D721Med (cell line): Measurements from ENCODE around the gene GJA5.

ENCODE experiments used
- DNase-seq: peaks from one replicate; pipeline ENCODE4 v3.0.0; 2011; ENCODE audit warnings: low spot score; ENCODE audit not compliant: insufficient read length
- FAIRE-seq: peaks from 2 replicates; lab custom pipeline; 2011; peaks lifted over from hg19 to GRCh38; lab: Jason Lieb, UNC
- TF ChIP-seq, protein P1 (sequence below): IDR thresholded peaks from 2 replicates; pipeline ENCODE4 v1.5.1; 2012; ENCODE audit warnings: mild to moderate bottlenecking, control low read depth; ENCODE audit not compliant: insufficient read depth; ENCODE audit errors: missing control alignments

Gene GJA5

DNA sequence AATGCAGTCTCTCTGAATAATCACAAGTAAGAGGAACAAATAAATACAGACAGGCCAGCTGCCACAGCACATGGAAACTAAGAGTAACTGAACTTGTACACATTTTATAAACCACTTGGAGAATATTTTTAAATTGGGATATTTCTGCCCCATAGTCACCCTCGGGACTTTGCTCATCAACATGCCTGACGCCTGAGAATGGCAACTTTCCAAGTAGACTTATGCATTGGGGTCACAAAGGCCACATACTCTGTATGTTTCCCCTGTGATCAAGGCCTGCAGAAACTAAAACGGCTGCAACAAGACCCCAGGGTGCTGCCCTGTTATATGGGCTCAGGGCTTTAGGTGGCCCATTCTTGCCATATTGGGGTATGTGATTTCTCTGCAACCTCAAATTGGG, 38.3 kb upstream of the GJA5 start:
- FAIRE-seq = no peak
- no peak for DNase-seq
- TF ChIP-seq, protein P1, sequence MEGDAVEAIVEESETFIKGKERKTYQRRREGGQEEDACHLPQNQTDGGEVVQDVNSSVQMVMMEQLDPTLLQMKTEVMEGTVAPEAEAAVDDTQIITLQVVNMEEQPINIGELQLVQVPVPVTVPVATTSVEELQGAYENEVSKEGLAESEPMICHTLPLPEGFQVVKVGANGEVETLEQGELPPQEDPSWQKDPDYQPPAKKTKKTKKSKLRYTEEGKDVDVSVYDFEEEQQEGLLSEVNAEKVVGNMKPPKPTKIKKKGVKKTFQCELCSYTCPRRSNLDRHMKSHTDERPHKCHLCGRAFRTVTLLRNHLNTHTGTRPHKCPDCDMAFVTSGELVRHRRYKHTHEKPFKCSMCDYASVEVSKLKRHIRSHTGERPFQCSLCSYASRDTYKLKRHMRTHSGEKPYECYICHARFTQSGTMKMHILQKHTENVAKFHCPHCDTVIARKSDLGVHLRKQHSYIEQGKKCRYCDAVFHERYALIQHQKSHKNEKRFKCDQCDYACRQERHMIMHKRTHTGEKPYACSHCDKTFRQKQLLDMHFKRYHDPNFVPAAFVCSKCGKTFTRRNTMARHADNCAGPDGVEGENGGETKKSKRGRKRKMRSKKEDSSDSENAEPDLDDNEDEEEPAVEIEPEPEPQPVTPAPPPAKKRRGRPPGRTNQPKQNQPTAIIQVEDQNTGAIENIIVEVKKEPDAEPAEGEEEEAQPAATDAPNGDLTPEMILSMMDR = no peak

DNA sequence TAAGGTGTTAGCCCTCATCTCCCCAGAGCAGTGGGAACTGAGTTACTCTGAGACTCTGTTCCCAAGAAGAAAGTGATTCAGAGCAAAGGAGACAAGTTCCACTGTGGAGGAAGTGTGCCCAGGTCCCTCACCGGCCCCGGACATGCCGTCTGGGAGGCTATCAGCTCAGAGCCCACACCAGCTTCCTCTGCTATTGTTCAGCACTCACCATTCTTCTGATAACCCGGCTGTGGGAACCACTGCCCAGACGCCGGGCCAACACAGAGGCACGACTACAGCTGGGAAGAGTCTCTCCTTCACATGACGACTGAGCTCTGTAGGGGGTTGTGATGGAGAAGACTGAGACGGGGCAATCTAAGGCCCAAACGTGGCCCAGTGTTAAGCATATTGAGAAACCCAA, 34.2 kb upstream of the GJA5 start:
- FAIRE-seq (no peak), DNase-seq (no peak)
- TF ChIP-seq, protein P1 = no peak

DNA sequence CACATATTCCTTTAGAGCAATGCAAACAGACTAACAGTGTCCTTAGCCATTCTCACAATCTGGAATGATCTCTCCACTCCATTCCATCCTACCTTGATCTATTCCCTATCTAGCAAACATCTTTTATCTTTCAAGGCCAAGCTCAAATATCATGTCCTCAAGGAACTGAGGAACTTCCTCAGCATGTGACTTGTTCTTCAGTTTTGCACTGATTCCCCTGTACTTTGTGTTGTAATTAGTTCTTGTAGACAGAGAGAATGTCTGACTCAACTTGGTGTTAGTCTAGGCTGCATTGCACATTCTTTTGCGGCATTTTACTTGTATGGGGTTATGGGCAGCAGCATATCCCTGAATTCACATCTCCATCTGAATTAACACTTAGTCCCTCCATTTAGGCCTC, 31.5 kb upstream of the GJA5 start:
- no peak for FAIRE-seq
- TF ChIP-seq, protein P1 = no peak

DNA sequence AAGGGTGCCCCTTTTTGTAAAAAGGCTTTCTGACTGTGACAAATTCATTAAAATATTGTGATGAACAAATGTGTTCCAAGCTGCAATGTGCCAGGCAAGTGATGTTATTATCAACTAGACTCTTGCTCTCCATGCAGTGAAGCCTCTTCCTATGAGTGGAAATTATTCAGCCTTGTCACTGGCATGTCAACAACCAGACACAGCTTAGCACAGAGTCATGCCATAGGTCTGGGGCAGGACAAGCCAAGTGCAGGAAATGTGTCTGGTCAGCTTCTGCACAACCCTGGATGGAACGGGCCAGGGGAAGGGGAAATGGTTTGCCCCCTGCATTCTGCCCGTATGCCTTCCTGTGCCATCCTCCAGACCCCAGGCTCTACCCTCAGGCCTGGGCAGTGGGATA, 27.4 kb upstream of the GJA5 start:
- TF ChIP-seq, protein P1 = no peak
- no peak for DNase-seq
- no peak for FAIRE-seq

More for the DNA sequence above, 31.5 kb upstream of the GJA5 start:
- DNase-seq = no peak

DNA sequence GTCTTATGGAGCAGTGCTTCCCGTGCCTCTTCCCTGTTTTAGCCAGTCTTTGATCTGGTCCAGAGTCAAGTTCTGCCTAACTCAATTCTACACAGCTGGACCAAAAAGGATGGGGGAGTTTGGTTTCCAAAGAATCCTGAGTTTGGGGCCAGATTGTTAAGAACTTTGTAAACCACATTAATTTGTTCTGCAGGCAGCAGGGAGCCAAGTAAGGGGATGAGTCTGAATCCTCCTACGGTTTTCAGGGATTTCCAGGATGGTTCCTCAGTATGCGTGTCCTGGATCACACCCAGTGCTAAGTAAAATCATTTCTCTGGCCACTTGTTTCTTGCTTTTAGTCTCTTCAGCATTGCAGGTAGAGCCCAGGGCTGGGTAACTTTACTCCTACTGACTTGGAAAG, 26.1 kb upstream of the GJA5 start:
- DNase-seq (no peak), FAIRE-seq (no peak)
- TF ChIP-seq, protein P1 = no peak

DNA sequence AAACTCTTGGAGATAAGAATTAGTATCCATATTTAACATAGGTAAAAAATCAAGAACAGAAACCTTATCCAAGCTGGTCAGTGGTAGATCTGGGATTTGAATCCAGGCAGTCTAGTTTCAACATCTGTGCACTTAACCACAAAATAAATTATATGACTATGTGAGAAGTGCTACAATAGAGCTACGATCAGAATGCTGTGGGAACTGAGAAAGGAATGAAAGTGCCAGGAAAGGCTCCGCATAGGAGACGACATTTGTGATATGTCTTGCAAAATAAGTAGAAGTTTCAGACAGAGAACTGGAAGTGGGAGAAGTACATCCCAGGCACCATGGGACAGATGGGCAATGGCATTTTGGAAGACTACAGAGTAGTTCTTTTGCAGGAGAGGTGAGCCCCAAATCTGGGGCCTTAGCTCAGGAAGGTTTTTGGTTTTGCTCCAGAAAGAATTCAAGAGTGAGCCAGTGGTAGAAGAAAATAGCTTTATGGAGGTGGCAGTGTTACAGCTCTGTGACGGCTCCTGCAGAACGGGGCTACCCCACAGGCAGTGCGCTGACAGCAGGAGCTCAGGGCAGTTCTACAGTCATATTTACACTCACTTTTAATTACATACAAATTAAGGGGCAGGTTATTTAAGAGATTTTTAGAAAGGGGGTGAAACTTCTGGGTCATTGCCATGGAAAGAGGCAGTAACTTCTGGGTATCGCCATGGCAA, 25.5 kb upstream of the GJA5 start:
- FAIRE-seq (no peak), DNase-seq (no peak)
- TF ChIP-seq, protein P1 = no peak

DNA sequence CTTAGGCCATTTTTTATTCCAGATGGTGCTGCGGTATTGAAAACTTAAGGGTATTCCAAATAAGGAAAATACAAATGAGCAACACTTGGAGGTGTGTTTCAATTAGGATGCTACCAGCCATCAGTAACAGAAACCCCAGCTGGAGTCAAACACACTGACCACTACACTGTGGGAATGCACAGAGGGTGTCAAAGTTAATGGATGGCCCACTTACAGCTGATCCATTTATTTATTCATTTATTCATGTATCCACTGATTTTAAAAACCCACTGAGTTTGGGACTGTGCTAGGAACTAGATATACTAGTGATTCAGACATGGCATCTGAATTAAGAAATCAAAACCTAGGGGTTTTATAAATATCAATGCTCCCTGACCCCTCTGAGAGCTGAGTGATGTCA, 24.5 kb upstream of the GJA5 start:
- TF ChIP-seq, protein P1 = no peak
- FAIRE-seq (no peak), DNase-seq (no peak)
